Caco-2 (cell line): ENCODE measurements around the gene CLDN20. TPM values are rescaled to one million over a fixed set of nuclear protein-coding genes. Genes with fewer than 3 reads are reported as not detected.
"Not testable (repeated sequence)": the region's sequence is repeated elsewhere in the genome, so short reads cannot be mapped to it uniquely, and the experiment has no call there.

Source experiments
- BruUV-seq: library from RNA; stranded (reverse); fragments of 400-500 nt; replicated peaks from 2 replicates; lab custom pipeline; 2021; lab: Mats Ljungman, UMichigan
- CTCF ChIA-PET: fragments of 300-600 bp; sonication (Branson Sonifier 250); formaldehyde crosslinking; loops from one replicate; lab custom pipeline; 2022; ENCODE audit warnings: antibody characterized with exemption; lab: Charles Lee
- POLR2A ChIA-PET: fragments of 300-600 bp; sonication (Branson Sonifier 250); formaldehyde crosslinking; loops from one replicate; lab custom pipeline; 2022; ENCODE audit warnings: antibody characterized with exemption; lab: Charles Lee
- DNase-seq, 2 experiments: peaks; one replicate each; pipeline versions ENCODE4 v3.0.0 to v3.0.0-alpha.2; 2020 to 2022
- H3K27me3 ChIP-seq: replicated peaks from 2 replicates; pipeline ENCODE4 v1.6.0; 2011; ENCODE audit warnings: low read length; ENCODE audit not compliant: control insufficient read depth, insufficient read depth
- H3K36me3 ChIP-seq: 2 replicates; pipeline ENCODE4 v1.5.1; 2011; ENCODE audit warnings: low read length; ENCODE audit not compliant: control insufficient read depth, insufficient read depth
- H3K4me1 ChIP-seq: fragments of 250-450 bp; sonication (Bioruptor Pico); 2 replicates; pipeline ENCODE4 v1.5.1; 2020; ENCODE audit warnings: mild to moderate bottlenecking
- H3K4me3 ChIP-seq: 2 replicates; pipeline ENCODE4 v1.5.1; 2011; ENCODE audit warnings: low read depth, mild to moderate bottlenecking, control low read depth, low read length
- H3K9me3 ChIP-seq: fragments of 250-450 bp; sonication (Bioruptor Pico); 2 replicates; pipeline ENCODE4 v1.5.1; 2020; ENCODE audit warnings: mild to moderate bottlenecking, moderate library complexity
- H3K27ac Mint-ChIP-seq: one replicate; pipeline ENCODE4 v1.8.0; 2022; ENCODE audit warnings: mixed read lengths; ENCODE audit not compliant: unreplicated experiment
- H3K27me3 Mint-ChIP-seq: one replicate; pipeline ENCODE4 v1.8.0; 2022; ENCODE audit warnings: mixed read lengths; ENCODE audit not compliant: insufficient read depth, unreplicated experiment
- H3K36me3 Mint-ChIP-seq: one replicate; pipeline ENCODE4 v1.8.0; 2022; ENCODE audit warnings: mild to moderate bottlenecking, mixed read lengths; ENCODE audit not compliant: insufficient read depth, unreplicated experiment
- H3K4me1 Mint-ChIP-seq: one replicate; pipeline ENCODE4 v1.8.0; 2022; ENCODE audit warnings: low read depth, mixed read lengths; ENCODE audit not compliant: unreplicated experiment
- H3K4me3 Mint-ChIP-seq: one replicate; pipeline ENCODE4 v1.8.0; 2022; ENCODE audit warnings: mild to moderate bottlenecking, moderate library complexity, mixed read lengths; ENCODE audit not compliant: unreplicated experiment
- H3K9me3 Mint-ChIP-seq: one replicate; pipeline ENCODE4 v1.8.0; 2022; ENCODE audit warnings: mixed read lengths; ENCODE audit not compliant: unreplicated experiment
- intact Hi-C: fragments of 100-400 bp; cut with micrococcal nuclease; formaldehyde crosslinking; loops from one replicate; pipeline ENCODE4 v1.10.0; 2022; ENCODE audit not compliant: unreplicated experiment
- total RNA-seq: library from RNA; stranded (reverse); gene quantifications from 2 replicates; pipeline ENCODE4 v1.2.3, GENCODE V29; 2022
- TF ChIP-seq, protein P1 (sequence below), 2 experiments: fragments of 200-600 bp in 1 of 2; IDR thresholded peaks; 1 replicate in 1 of 2; 2 replicates in 1 of 2; pipeline versions ENCODE4 v1.5.1 to v1.8.0; 2011 to 2022; ENCODE audit warnings: antibody characterized with exemption in 1 of 2, control low read depth in 1 of 2, inconsistent platforms in 1 of 2, low read depth in 1 of 2, low read length in 1 of 2, mild to moderate bottlenecking in 1 of 2, moderate library complexity in 1 of 2; ENCODE audit not compliant: insufficient read depth in 1 of 2, severe bottlenecking in 1 of 2, unreplicated experiment in 1 of 2

The CLDN20 gene
- total RNA-seq, 1 experiment from 2014 or later = not detected

- intact Hi-C loops = no loop called here
- Mint-ChIP-seq H3K27ac (no peak overlapping the region), H3K36me3 (no peaks in the 10 kb centered on the region), H3K27me3 (no peaks in the 10 kb centered on the region), H3K9me3 (peaks cover 16% of the 10 kb centered on the region), H3K4me3 (no peak overlapping the region), H3K4me1 (peaks cover 14% of the 10 kb centered on the region)
- POLR2A ChIA-PET = no interaction called here
- no peaks in the 10 kb centered on the region for H3K27me3 ChIP-seq
- CTCF ChIA-PET = no interaction called here
- no peak for DNase-seq
- H3K9me3 ChIP-seq = no peaks in the 10 kb centered on the region; the same call in none of the 2 replicates
- TF ChIP-seq, protein P1, sequence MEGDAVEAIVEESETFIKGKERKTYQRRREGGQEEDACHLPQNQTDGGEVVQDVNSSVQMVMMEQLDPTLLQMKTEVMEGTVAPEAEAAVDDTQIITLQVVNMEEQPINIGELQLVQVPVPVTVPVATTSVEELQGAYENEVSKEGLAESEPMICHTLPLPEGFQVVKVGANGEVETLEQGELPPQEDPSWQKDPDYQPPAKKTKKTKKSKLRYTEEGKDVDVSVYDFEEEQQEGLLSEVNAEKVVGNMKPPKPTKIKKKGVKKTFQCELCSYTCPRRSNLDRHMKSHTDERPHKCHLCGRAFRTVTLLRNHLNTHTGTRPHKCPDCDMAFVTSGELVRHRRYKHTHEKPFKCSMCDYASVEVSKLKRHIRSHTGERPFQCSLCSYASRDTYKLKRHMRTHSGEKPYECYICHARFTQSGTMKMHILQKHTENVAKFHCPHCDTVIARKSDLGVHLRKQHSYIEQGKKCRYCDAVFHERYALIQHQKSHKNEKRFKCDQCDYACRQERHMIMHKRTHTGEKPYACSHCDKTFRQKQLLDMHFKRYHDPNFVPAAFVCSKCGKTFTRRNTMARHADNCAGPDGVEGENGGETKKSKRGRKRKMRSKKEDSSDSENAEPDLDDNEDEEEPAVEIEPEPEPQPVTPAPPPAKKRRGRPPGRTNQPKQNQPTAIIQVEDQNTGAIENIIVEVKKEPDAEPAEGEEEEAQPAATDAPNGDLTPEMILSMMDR (IDR thresholded peaks at IDR 0.05; ENCODE audit: insufficient read depth in 1 of 2, low read depth in 1 of 2, low read length in 1 of 2, severe bottlenecking in 1 of 2, unreplicated experiment in 1 of 2) = no peak
- peaks cover 17% of the 10 kb centered on the region for H3K4me1 ChIP-seq
- BruUV-seq = no TSS peak
- H3K36me3 ChIP-seq = no peaks in the 10 kb centered on the region
- no peak overlapping the region for H3K4me3 ChIP-seq
These were observed 36.8 kb upstream of the CLDN20 start for GRCh38 chr6:155227046-155227445.

DNA sequence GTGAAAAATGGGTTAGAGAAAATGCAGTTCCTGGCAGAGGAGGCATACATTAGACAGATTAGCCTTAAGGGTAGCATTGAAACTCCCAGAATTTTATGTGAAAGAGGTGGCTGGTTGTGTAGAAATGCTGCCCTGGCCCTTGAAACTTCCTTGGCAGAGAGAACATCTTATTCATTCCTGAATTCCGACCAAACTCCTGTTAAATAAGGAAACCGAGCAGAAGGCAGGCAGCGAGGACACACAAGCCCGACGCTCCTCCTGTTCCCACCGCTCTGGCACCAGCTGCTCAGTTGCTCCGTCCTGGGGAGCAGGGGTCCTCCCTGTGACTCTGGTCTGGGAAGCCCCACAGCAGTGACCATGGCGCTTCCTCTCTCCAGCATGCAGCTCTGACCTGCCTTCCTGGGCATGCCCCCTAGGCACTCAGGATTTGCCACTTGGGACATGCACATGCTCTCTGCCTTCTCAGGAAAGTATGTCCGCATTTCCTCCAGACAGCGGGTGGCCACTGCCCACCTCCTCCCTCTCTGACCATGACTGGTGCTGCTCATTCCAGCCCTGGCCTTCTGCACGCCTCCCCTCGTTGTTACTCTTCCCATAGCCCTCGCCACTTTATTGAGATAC lies 35.2 kb upstream of the CLDN20 start:
- TF ChIP-seq, protein P1 (IDR thresholded peaks at IDR 0.05; ENCODE audit: insufficient read depth in 1 of 2, low read depth in 1 of 2, low read length in 1 of 2, severe bottlenecking in 1 of 2, unreplicated experiment in 1 of 2) = no peak
- intact Hi-C loops = no loop called here
- CTCF ChIA-PET = no interaction called here
- POLR2A ChIA-PET = no interaction called here
- no peak for DNase-seq
- no TSS peak for BruUV-seq
- Histone ChIP-seq H3K4me1 (peaks cover 9% of the 10 kb centered on the region), H3K36me3 (no peaks in the 10 kb centered on the region), H3K27me3 (no peaks in the 10 kb centered on the region), H3K9me3 (no peaks in the 10 kb centered on the region; the same call in none of the 2 replicates), H3K4me3 (no peak overlapping the region)
- peaks cover 12% of the 10 kb centered on the region for H3K4me1 Mint-ChIP-seq
- no peak overlapping the region for H3K27ac Mint-ChIP-seq
- H3K27me3 Mint-ChIP-seq = no peaks in the 10 kb centered on the region
- peaks cover 16% of the 10 kb centered on the region for H3K9me3 Mint-ChIP-seq
- no peak overlapping the region for H3K4me3 Mint-ChIP-seq
- no peaks in the 10 kb centered on the region for H3K36me3 Mint-ChIP-seq

DNA sequence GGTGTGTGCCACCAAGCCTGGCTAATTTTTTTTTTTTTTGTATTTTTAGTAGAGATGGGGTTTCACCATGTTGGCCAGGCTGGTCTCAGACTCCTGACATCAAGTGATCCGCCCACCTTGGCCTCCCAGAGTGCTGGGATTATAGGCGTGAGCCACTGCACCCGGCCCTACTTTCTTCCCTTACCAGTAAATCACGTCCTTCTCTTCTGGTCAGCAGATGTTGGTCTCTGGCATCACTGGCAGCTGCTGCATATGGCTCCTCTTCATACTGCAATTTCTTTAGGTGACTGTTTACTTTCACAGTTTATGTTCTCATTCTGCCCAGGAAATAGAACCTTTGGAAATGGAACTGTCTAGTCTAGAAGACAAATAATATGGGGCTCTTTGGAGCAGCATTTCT lies 32.8 kb upstream of the CLDN20 start:
- H3K36me3 Mint-ChIP-seq, H3K4me3 ChIP-seq, BruUV-seq, H3K27me3 Mint-ChIP-seq, POLR2A ChIA-PET, H3K4me1 ChIP-seq, H3K36me3 ChIP-seq, H3K4me1 Mint-ChIP-seq, intact Hi-C loops, CTCF ChIA-PET, H3K27me3 ChIP-seq, DNase-seq, H3K9me3 ChIP-seq, H3K4me3 Mint-ChIP-seq, H3K27ac Mint-ChIP-seq: not testable (repeated sequence)
- peaks cover 16% of the 10 kb centered on the region for H3K9me3 Mint-ChIP-seq
